Activated T-helper 17 cell treated with anti-CD3 and anti-CD28 coated beads, Interleukin-2, amount 50 U/mL, for 72 hours (primary cell): Measurements from ENCODE around the gene WHRN. TPM values are rescaled to one million over a fixed set of nuclear protein-coding genes. Genes with fewer than 3 reads are reported as not detected.

Source experiments
- ATAC-seq: fragments of 150-1000 bp; cut with Tn5 transposase; replicated peaks from 2 replicates; pipeline ENCODE4 v1.10.0; 2021; ENCODE audit warnings: mild to moderate bottlenecking, moderate library complexity
- H3K27ac Mint-ChIP-seq: one replicate; pipeline ENCODE4 v1.8.0; 2022; ENCODE audit warnings: mixed read lengths
- H3K27me3 Mint-ChIP-seq: one replicate; pipeline ENCODE4 v1.8.0; 2022; ENCODE audit warnings: mixed read lengths
- H3K36me3 Mint-ChIP-seq: one replicate; pipeline ENCODE4 v1.8.0; 2022; ENCODE audit warnings: low read depth, mild to moderate bottlenecking, mixed read lengths
- H3K4me1 Mint-ChIP-seq: one replicate; pipeline ENCODE4 v1.8.0; 2022; ENCODE audit warnings: mixed read lengths
- H3K4me3 Mint-ChIP-seq: one replicate; pipeline ENCODE4 v1.8.0; 2022; ENCODE audit warnings: mild to moderate bottlenecking, mixed read lengths
- H3K9me3 Mint-ChIP-seq: one replicate; pipeline ENCODE4 v1.8.0; 2022; ENCODE audit warnings: mixed read lengths
- total RNA-seq, 2 donors: library from RNA; stranded (reverse); gene quantifications; one replicate each; pipeline ENCODE4 v1.2.3, GENCODE V29; 2022

WHRN gene
- total RNA-seq, 2 donors from 2014 or later, result 4.0 to 29.1 TPM

DNA sequence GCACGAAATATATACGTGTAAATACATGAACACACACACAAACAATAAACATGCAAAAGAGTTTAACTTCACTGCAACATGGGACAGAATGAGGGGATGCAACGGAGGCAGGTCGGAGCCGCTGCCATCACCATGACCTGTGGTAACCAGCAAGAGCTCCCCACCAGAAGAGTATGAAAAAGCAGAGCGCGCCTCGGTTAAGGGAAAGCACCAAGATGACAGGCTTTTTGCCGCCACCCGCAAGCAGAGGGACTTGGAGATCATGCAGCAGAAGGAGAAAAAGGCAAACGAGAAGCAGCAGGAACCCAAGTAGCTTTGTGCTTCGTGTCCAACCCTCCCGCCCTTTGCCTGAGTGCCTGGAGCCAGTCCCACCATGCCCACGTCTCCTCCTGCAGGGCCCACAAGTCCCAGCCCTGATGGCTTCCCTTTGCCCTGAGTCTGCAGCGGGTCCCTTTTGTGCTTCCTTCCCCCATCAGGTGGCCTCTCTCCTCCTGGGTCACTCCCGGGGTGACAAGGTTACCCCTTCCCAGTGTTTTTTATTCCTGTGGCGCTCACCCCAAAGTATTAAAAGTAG is 13.8 kb downstream of the WHRN start:
- no peaks in the 10 kb centered on the region for H3K27me3 Mint-ChIP-seq
- no peak overlapping the region for H3K4me3 Mint-ChIP-seq
- H3K4me1 Mint-ChIP-seq, result peaks cover 6% of the 10 kb centered on the region
- H3K9me3 Mint-ChIP-seq, result no peaks in the 10 kb centered on the region
- no peak for ATAC-seq
- no peak overlapping the region for H3K27ac Mint-ChIP-seq
- no peaks in the 10 kb centered on the region for H3K36me3 Mint-ChIP-seq

DNA sequence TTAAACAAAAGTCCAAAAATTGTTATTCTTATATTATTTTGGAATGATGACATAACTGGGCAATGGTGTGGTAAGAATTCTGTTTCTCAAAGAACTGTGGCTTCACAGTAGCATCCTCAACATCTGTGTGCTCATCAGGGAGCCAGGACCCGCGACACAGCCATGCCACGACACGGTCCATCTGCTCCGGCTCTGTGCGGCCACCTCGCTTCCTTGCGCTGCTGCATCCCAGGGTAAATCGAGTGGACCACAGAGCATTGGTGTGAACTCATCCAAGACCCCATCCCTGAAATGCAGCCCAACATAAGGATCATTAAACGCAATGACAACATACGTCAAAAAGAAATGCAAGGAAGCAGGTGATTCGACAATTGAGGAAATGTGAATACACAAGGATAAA is 15.3 kb downstream of the WHRN start:
- Mint-ChIP-seq H3K27ac (no peak overlapping the region), H3K4me3 (no peak overlapping the region), H3K27me3 (no peaks in the 10 kb centered on the region), H3K36me3 (no peaks in the 10 kb centered on the region), H3K9me3 (no peaks in the 10 kb centered on the region), H3K4me1 (peaks cover 14% of the 10 kb centered on the region)
- no peak for ATAC-seq

DNA sequence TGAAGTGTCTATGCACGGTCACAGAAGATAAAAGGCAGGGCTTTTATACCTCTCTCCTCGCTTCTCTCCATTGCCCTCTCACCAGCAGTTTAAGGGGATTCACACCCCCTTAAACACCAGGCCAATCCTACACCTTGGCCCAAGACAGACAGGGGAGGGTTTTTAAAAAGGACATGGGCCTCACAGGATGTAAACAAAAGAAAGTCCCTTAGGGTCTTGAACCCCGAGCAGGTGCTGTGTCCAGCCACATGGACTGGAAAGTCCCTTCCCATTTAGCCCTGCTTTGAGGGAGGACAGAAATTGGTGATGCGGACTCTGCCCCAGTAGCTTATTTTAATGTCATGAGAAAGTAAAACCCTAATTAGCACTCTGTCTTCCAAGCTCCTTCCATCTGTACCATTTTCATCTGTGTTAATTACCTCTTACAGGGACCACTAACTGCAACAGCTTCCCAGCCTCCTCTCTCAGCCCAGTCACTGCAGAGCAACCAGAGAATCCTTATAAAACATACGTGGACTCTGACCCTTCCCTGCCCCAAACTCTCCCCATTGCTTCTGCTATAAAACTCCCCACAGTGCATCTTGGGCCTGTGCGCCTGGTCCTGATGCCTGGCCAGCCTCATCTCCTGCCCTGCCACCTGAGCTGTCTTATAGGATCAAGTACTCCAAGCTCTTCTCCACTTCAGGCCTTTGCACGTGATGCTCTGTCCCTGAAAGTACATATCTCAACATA is 16.7 kb downstream of the WHRN start:
- no peak overlapping the region for H3K4me3 Mint-ChIP-seq
- no peaks in the 10 kb centered on the region for H3K36me3 Mint-ChIP-seq
- no peaks in the 10 kb centered on the region for H3K9me3 Mint-ChIP-seq
- ATAC-seq, result no peak
- H3K27me3 Mint-ChIP-seq, result no peaks in the 10 kb centered on the region
- H3K27ac Mint-ChIP-seq, result peak overlapping the region; percentile 40
- H3K4me1 Mint-ChIP-seq, result peaks cover 25% of the 10 kb centered on the region

DNA sequence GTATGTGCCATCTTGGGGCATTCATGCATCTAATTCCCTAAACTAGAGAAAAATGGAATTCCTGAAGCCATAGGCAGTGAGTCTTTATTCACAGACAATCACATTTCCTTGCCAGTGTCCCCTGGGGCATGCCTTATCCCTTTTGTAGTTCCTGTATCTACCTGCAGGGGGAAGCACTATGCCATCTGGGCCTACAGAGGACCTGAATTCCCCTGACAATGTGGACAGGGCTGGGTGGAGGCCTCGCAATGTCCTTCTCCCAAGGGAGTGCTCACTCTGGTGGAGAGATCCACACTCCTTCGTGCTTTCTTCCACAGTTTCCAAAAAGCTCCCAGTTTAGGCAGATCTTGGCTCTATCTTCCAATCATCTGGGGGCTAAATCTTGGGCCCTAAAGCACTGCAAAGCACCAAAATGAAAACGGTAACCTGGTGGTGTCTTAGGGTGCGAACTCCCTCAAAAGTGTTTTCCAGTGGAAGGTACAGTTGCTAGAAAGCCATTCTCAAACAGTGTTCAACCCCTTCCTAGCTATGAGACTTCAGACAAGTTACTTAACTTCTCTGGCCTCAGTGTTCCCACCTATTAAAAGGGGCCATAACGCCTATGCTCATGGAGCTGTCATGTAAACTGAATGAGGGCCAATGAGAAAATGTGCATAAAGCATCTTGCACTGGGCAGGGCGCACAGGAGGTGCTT is 17.5 kb downstream of the WHRN start:
- H3K27me3 Mint-ChIP-seq, result no peaks in the 10 kb centered on the region
- no peaks in the 10 kb centered on the region for H3K36me3 Mint-ChIP-seq
- peak overlapping the region; percentile 76 for H3K27ac Mint-ChIP-seq
- ATAC-seq, result peak; percentile 43
- peaks cover 27% of the 10 kb centered on the region for H3K4me1 Mint-ChIP-seq
- H3K4me3 Mint-ChIP-seq, result peak overlapping the region; percentile 43
- H3K9me3 Mint-ChIP-seq, result no peaks in the 10 kb centered on the region

DNA sequence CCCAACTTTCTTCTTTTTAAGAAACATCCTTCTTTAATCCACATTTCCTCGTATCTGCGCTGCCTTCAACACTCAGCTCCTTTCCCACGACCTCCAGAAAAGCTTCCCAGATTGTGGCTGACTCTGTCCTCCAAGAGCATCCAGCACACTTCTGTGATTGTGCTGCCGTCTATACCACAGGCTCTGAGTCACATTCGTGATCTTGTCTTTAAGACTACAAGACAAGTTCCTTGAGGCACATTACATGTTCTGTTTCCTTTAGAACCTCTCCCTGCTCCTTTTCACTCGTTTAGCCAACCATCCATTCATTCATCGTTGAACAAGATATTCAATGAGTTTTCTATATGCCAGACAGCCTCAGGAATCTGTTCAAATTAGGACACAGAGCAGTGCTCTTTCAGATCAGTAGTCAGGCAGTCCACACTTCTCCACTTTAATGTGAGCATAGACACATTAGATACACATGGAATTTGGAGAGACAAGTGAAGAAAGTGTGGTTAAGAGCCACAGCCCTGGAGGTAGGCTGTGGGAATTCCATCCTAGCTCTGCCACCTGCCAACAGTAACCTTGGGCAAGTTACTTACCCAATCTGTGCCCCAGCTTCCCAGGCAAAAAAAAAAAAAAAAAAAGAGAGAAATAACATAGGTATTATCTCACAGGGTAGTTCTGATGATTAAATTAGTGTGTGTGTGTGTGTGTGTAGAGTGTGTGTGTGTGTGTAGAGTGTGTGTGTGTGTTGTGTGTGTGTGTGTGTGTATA is 18.9 kb downstream of the WHRN start:
- H3K4me1 Mint-ChIP-seq, result peaks cover 32% of the 10 kb centered on the region

DNA sequence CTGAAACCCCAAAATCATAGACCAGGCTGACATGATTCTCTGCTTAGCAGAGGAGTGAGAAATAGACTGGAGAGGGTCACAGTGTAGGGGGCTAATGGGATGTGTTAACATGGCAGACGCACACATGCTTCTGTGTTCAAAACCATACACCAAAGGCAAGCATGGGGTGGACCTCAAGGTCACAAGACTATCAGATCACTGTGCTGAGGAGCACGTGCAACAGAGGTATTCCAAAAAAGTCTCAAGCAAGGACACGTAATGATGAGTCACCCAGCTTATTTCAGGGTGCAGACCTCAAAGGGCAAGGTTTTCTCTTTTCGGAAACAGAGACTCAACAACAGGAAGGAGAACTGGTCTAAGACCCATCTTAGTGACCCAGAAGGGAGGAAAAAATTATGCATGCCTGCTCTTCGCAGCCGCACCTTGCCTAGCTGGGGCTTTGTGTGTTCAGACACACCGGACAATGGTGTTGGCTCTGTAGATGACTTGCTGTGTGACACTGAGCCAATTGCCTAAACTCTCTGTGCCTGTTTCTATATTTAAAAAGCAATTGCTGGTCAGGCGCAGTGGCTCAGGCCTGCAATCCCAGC is 20.3 kb downstream of the WHRN start:
- Mint-ChIP-seq H3K4me3 (peak overlapping the region; percentile 65), H3K36me3 (no peaks in the 10 kb centered on the region), H3K9me3 (no peaks in the 10 kb centered on the region), H3K27ac (peak overlapping the region; percentile 95), H3K27me3 (peaks cover 3% of the 10 kb centered on the region), H3K4me1 (peaks cover 32% of the 10 kb centered on the region)
- peak; percentile 91 for ATAC-seq

More for the DNA sequence above, 18.9 kb downstream of the WHRN start:
- no peaks in the 10 kb centered on the region for H3K36me3 Mint-ChIP-seq
- peak overlapping the region; percentile 71 for H3K27ac Mint-ChIP-seq
- H3K4me3 Mint-ChIP-seq, result peak overlapping the region; percentile 57
- ATAC-seq, result peak; percentile 19
- H3K9me3 Mint-ChIP-seq, result no peaks in the 10 kb centered on the region
- peaks cover 3% of the 10 kb centered on the region for H3K27me3 Mint-ChIP-seq

DNA sequence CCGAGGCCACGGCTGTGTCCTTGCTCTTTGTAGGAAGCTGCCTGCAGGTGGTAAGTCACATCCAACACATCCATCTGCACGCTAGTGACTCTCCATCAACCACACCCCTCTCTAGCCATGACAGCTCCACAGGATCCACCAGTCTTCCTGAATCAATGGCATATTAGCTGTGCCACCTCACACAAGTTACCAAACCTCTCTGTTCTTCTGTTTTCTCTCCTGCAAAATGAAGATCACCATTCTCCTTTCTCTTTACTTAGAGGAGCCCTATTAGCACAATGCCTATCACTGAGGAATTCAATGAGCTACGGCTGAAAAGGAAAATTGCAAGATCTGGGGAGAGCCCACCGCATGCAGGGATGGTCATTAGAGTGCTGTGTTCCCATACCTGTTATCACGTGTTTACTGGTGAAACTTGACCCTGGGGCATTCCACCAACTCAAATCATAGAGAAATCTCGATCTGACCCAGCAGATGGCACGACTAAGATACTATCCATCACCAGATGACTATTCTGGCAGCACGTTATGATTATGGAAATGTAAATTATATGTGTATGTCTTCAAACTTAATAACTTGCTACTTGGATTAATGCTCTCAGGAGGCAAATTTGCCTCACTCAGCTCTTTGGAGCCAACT is 20.9 kb downstream of the WHRN start:
- Mint-ChIP-seq H3K4me3 (peak overlapping the region; percentile 65), H3K27me3 (peaks cover 3% of the 10 kb centered on the region), H3K9me3 (no peaks in the 10 kb centered on the region), H3K27ac (peak overlapping the region; percentile 95), H3K36me3 (no peaks in the 10 kb centered on the region), H3K4me1 (peaks cover 32% of the 10 kb centered on the region)
- peak; percentile 51 for ATAC-seq

DNA sequence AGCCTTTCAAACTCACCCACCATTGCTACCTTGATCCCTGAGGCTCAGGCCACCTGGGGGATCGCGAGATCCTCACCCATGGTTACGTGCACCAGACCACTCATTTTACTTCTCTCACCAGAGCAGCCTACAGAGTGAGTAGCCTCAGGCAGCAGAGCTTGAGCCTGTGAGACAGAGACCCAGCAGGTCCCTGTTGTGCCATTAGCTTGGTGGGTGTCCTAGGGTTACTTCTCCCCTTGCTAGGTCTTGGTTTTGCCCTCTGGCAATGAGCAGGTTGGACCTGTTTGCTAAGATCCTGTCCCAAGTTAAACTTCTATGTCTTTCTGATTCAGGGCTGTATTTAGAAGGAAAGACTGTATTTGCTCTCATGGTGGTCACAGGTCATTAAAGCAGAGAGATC is 21.8 kb downstream of the WHRN start:
- H3K4me1 Mint-ChIP-seq, result peaks cover 32% of the 10 kb centered on the region
- no peaks in the 10 kb centered on the region for H3K36me3 Mint-ChIP-seq
- no peak overlapping the region for H3K4me3 Mint-ChIP-seq
- peaks cover 3% of the 10 kb centered on the region for H3K27me3 Mint-ChIP-seq
- no peaks in the 10 kb centered on the region for H3K9me3 Mint-ChIP-seq
- H3K27ac Mint-ChIP-seq, result peak overlapping the region; percentile 95
- no peak for ATAC-seq

DNA sequence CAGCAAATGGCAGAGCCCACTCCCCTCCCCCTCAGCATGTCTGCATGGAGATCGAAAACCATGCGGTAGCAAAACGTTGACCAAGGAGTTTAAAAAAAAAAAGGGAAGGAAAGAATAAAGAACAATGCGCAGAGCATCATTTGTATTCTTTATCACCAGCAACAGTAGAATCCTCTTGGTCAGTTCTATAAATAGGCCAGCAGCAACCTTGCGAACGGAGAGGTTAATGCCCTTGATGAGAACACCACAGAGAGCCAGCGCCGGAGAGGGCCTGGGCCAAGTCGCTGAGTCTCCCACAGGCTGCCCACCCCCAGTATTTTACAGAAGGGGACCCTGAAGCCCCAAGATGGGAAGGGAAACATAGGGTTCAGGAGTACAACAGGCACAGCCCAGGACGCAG is 22.7 kb downstream of the WHRN start:
- Mint-ChIP-seq H3K9me3 (no peaks in the 10 kb centered on the region), H3K4me1 (peaks cover 32% of the 10 kb centered on the region), H3K27ac (no peak overlapping the region), H3K4me3 (no peak overlapping the region), H3K27me3 (peaks cover 3% of the 10 kb centered on the region), H3K36me3 (no peaks in the 10 kb centered on the region)
- ATAC-seq, result no peak

DNA sequence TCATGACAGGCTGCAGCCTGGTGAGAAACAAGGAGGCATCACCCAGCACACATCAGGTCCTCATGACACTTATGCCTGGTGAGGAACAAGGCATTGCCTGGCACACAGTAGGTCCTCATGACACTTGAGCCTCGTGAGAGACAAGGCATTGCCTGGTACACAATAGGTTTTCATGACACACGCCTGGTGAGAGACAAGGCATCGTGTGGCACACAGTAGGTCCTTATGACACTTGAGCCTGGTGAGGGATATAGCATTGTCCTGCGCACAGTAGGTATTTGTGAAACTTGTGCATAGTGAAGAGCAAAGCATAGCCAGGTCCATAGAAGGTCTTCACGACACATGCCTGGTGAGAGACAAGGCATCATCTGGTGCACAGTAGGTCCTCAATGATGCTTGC is 23.5 kb downstream of the WHRN start:
- Mint-ChIP-seq H3K27ac (peak overlapping the region; percentile 76), H3K4me3 (peak overlapping the region; percentile 24), H3K27me3 (peaks cover 3% of the 10 kb centered on the region), H3K36me3 (no peaks in the 10 kb centered on the region), H3K9me3 (no peaks in the 10 kb centered on the region), H3K4me1 (peaks cover 28% of the 10 kb centered on the region)
- no peak for ATAC-seq

DNA sequence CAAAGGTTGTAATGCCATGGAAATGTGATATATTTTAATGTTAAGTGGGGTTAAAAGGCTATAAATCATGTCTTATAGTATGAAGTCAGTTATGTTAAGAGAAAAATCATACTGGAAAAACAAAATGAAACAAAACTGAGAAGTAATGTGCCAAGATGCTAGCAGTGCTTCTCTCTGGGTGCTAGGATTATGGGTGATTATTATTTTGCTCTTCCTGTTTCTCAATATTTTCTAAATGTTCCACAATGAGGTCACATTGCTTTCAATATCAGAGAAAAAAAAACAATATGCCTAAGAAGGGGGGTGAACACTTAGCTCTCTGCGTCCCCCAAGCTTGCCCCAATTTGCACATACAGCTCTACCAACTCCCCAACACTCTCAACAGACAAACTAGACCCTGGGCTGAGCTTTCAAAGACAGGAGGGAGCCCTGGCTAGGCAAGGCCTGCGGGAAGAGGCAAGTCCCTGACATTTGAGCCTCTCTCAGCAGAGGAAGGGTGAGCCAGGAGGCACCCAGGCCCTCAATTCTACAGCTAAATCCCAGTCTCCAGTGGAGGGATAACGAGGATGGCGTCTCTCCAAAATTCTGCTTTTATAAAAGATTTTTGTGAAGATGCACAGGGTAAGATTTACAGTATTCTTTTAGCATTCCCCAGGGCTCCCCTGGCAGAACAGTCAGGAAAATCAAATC is 24.4 kb downstream of the WHRN start:
- no peak for ATAC-seq
- peaks cover 20% of the 10 kb centered on the region for H3K4me1 Mint-ChIP-seq
- H3K36me3 Mint-ChIP-seq, result no peaks in the 10 kb centered on the region
- H3K4me3 Mint-ChIP-seq, result peak overlapping the region; percentile 24
- H3K9me3 Mint-ChIP-seq, result no peaks in the 10 kb centered on the region
- peaks cover 3% of the 10 kb centered on the region for H3K27me3 Mint-ChIP-seq
- peak overlapping the region; percentile 76 for H3K27ac Mint-ChIP-seq

DNA sequence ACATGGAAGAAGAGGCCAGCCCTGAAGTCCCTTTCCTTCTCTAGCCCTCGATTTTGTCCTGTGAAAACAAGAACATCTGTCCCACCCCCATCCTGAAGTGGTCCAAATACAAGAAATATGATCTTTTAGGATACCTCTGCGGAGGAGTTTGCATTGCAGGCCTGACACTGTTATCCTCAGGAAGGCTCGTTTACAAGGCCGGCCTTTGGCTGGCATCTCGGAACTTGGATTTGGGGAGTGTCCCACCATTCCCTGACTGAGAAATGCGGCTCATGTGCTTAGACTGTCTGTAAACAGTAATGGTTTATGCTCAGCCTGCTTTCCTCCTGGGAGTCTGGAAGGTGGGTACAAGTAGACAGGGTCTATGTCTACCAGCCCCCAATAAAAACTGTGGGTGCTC is 26.4 kb downstream of the WHRN start:
- Mint-ChIP-seq H3K9me3 (no peaks in the 10 kb centered on the region), H3K36me3 (no peaks in the 10 kb centered on the region), H3K4me1 (peaks cover 9% of the 10 kb centered on the region), H3K27ac (peak overlapping the region; percentile 71), H3K27me3 (peaks cover 3% of the 10 kb centered on the region), H3K4me3 (no peak overlapping the region)
- no peak for ATAC-seq

DNA sequence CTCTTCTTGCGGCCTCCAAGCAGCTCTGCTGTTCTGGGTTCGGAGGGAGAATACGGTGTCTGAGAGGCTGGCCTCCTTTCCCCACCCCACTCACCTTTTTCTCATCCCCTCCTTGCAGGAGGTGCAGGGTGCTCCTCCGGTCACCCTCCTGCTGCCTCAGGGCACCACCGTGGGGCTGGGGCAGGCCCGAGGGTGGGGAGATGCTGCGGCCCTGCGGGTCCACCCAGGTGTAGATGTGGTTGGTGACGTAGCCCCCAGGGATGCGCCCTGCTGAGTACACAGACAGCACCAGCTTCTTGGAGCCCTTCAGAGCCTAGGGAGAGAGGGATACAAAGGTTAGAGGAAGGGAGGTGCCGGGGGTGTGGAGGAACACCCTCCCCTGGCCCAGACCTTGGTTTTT is 26.8 kb downstream of the WHRN start:
- no peaks in the 10 kb centered on the region for H3K9me3 Mint-ChIP-seq
- peak overlapping the region; percentile 71 for H3K27ac Mint-ChIP-seq
- peaks cover 6% of the 10 kb centered on the region for H3K4me1 Mint-ChIP-seq
- H3K27me3 Mint-ChIP-seq, result peaks cover 3% of the 10 kb centered on the region
- H3K4me3 Mint-ChIP-seq, result no peak overlapping the region
- H3K36me3 Mint-ChIP-seq, result no peaks in the 10 kb centered on the region
- no peak for ATAC-seq
